CD4-positive, alpha-beta T cell (primary cell): ENCODE results near the gene RTKN2. TPM values are rescaled to one million over a fixed set of nuclear protein-coding genes. Genes with fewer than 3 reads are reported as not detected.

Source experiments
- ATAC-seq: fragments of 200-7000 bp; cut with Tn5 transposase; one replicate; pipeline ENCODE4 v1.10.0; 2022; ENCODE audit warnings: mild to moderate bottlenecking; ENCODE audit not compliant: poor library complexity
- CTCF ChIA-PET: fragments of 350-600 bp; sonication (Branson Sonifier 250); formaldehyde crosslinking; loops from one replicate; lab custom pipeline; 2021; ENCODE audit warnings: antibody characterized with exemption, inconsistent platforms; lab: Charles Lee
- POLR2A ChIA-PET: fragments of 350-600 bp; sonication (Branson Sonifier 250); formaldehyde crosslinking; loops from one replicate; lab custom pipeline; 2021; ENCODE audit warnings: antibody characterized with exemption, inconsistent platforms; lab: Charles Lee
- DNase-seq, 14 experiments: peaks; one replicate each; pipeline ENCODE4 v3.0.0-alpha.2; 2013 to 2020; ENCODE audit warnings: mixed read lengths in 2 of 14
- H3K27ac ChIP-seq, 2 donors: one replicate each; pipeline versions ENCODE4 v1.5.1 to v1.7.0; 2013; ENCODE audit warnings: low read length in 2 of 2, low read depth in 1 of 2, mild to moderate bottlenecking in 1 of 2
- H3K27me3 ChIP-seq, 2 experiments: 1 replicate in 1 of 2; 2 replicates in 1 of 2; pipeline versions ENCODE4 v1.6.1 to v1.7.0; 2013; ENCODE audit warnings: low read length in 2 of 2, control low read depth in 1 of 2, mild to moderate bottlenecking in 1 of 2, moderate library complexity in 1 of 2; ENCODE audit not compliant: insufficient read depth in 2 of 2, control insufficient read depth in 1 of 2
- H3K36me3 ChIP-seq: one replicate; pipeline ENCODE4 v1.6.1; 2013; ENCODE audit warnings: low read length, control low read depth; ENCODE audit not compliant: insufficient read depth
- H3K4me1 ChIP-seq: one replicate; pipeline ENCODE4 v1.6.1; 2013; ENCODE audit warnings: low read length, control low read depth; ENCODE audit not compliant: insufficient read depth
- H3K4me3 ChIP-seq: one replicate; pipeline ENCODE4 v1.5.1; 2013; ENCODE audit warnings: mild to moderate bottlenecking, low read length, moderate library complexity
- H3K9me3 ChIP-seq, 2 experiments: 1 replicate in 1 of 2; 2 replicates in 1 of 2; pipeline versions ENCODE4 v1.6.1 to v1.7.0; 2013; ENCODE audit warnings: low read length in 2 of 2, mild to moderate bottlenecking in 2 of 2, control low read depth in 1 of 2, moderate library complexity in 1 of 2; ENCODE audit not compliant: control insufficient read depth in 1 of 2, insufficient read depth in 1 of 2
- H3K27ac Mint-ChIP-seq: one replicate; pipeline ENCODE4 v1.8.0; 2020; ENCODE audit warnings: mixed read lengths
- H3K27me3 Mint-ChIP-seq: one replicate; pipeline ENCODE4 v1.8.0; 2021; ENCODE audit warnings: mixed read lengths
- H3K36me3 Mint-ChIP-seq: one replicate; pipeline ENCODE4 v1.8.0; 2021; ENCODE audit warnings: low read depth, mixed read lengths
- H3K4me1 Mint-ChIP-seq: one replicate; pipeline ENCODE4 v1.8.0; 2021; ENCODE audit warnings: low read depth, mixed read lengths
- H3K4me3 Mint-ChIP-seq: one replicate; pipeline ENCODE4 v1.8.0; 2020; ENCODE audit warnings: mild to moderate bottlenecking, mixed read lengths
- H3K9me3 Mint-ChIP-seq: one replicate; pipeline ENCODE4 v1.8.0; 2020; ENCODE audit warnings: mixed read lengths
- intact Hi-C, 2 experiments: fragments of 100-400 bp; cut with DNase I in 1 of 2; cut with micrococcal nuclease in 1 of 2; formaldehyde crosslinking; loops; one replicate each; pipeline versions ENCODE4 v1.15.1 to v1.9.0; 2023 to 2025; cut with DNase I, micrococcal nuclease
- total RNA-seq, 174 experiments: library from RNA in 2 of 174; stranded (reverse) in 2 of 174; gene quantifications; one replicate each; pipeline ENCODE4 v1.2.3 and lab custom pipeline; 2021 to 2026
- TF ChIP-seq, protein P1 (sequence below): fragments of 200-600 bp; IDR thresholded peaks from one replicate; pipeline ENCODE4 v1.8.0; 2022; ENCODE audit warnings: antibody characterized with exemption, mild to moderate bottlenecking

Gene RTKN2
- total RNA-seq, 2 experiments from 2014 or later: 3.7 to 3.9 TPM

DNA sequence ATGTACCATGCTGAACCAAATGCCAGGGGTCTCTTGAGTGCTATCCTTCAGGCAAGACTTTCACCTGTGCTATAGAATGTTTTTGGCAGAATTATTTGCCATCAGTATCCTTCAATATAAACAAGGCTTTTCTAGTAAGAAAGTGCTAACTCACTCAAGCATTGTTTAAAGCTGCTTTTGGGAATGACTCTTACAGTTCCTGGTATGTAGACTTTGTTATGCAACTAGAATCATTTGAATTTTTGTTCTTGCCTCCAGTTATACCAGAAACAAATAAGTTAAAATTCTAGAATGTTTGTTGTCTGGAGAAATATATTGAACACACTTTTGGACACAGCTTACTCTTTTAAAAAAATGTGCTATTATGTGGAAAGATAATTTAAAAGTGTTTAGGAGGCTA lies 39.5 kb upstream of the RTKN2 start:
- no peak overlapping the region for H3K4me3 ChIP-seq
- no peaks in the 10 kb centered on the region for H3K27me3 ChIP-seq
- no peak for ATAC-seq
- H3K27ac Mint-ChIP-seq: no peak overlapping the region
- no peaks in the 10 kb centered on the region for H3K36me3 Mint-ChIP-seq
- CTCF ChIA-PET: no interaction called here
- POLR2A ChIA-PET: no interaction called here
- intact Hi-C loops: loop anchor here in 1 of 2 experiments (5.0 kb wide), 1 partner anchor 41 kb away; the partner anchor contains the start of gene RTKN2
- H3K27me3 Mint-ChIP-seq: peaks cover 4% of the 10 kb centered on the region
- TF ChIP-seq, protein P1, sequence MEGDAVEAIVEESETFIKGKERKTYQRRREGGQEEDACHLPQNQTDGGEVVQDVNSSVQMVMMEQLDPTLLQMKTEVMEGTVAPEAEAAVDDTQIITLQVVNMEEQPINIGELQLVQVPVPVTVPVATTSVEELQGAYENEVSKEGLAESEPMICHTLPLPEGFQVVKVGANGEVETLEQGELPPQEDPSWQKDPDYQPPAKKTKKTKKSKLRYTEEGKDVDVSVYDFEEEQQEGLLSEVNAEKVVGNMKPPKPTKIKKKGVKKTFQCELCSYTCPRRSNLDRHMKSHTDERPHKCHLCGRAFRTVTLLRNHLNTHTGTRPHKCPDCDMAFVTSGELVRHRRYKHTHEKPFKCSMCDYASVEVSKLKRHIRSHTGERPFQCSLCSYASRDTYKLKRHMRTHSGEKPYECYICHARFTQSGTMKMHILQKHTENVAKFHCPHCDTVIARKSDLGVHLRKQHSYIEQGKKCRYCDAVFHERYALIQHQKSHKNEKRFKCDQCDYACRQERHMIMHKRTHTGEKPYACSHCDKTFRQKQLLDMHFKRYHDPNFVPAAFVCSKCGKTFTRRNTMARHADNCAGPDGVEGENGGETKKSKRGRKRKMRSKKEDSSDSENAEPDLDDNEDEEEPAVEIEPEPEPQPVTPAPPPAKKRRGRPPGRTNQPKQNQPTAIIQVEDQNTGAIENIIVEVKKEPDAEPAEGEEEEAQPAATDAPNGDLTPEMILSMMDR: no peak
- DNase-seq: no peak
- H3K9me3 Mint-ChIP-seq: no peaks in the 10 kb centered on the region
- H3K36me3 ChIP-seq: no peaks in the 10 kb centered on the region
- H3K4me3 Mint-ChIP-seq: no peak overlapping the region
- peaks cover 11% of the 10 kb centered on the region for H3K4me1 ChIP-seq
- H3K9me3 ChIP-seq: no peaks in the 10 kb centered on the region
- peaks cover 36% of the 10 kb centered on the region for H3K4me1 Mint-ChIP-seq
- no peak overlapping the region for H3K27ac ChIP-seq

DNA sequence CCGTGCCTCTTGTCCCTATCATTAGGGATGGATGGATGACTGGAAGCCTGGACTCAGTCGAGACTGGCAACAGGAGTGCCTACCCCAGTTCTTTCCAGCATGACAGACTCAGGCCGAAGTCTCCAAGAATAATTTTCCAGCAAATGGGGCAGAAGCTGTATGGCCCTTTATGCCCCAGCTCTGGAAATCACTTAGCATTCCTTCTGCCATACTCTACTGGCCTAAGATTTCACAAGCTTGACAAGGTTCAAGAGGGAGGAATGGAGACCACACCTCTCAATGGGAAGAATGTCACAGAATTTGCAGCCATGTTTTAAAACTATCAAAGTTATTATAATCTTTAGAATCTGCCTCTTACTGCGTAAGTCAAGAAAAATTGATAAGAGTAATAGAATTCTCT lies 39.0 kb upstream of the RTKN2 start:
- Histone ChIP-seq H3K27ac (no peak overlapping the region), H3K36me3 (no peaks in the 10 kb centered on the region), H3K4me3 (no peak overlapping the region), H3K27me3 (no peaks in the 10 kb centered on the region), H3K9me3 (no peaks in the 10 kb centered on the region), H3K4me1 (peaks cover 15% of the 10 kb centered on the region)
- ChIA-PET CTCF (no interaction called here), POLR2A (no interaction called here)
- H3K4me1 Mint-ChIP-seq: peaks cover 41% of the 10 kb centered on the region
- peaks cover 4% of the 10 kb centered on the region for H3K27me3 Mint-ChIP-seq
- TF ChIP-seq, protein P1: no peak
- no peaks in the 10 kb centered on the region for H3K9me3 Mint-ChIP-seq
- no peak overlapping the region for H3K27ac Mint-ChIP-seq
- DNase-seq (no peak), ATAC-seq (no peak)
- H3K36me3 Mint-ChIP-seq: no peaks in the 10 kb centered on the region
- intact Hi-C loops: loop anchor here in 1 of 2 experiments (5.0 kb wide), 1 partner anchor 40 kb away; the partner anchor contains the start of gene RTKN2
- H3K4me3 Mint-ChIP-seq: no peak overlapping the region

DNA sequence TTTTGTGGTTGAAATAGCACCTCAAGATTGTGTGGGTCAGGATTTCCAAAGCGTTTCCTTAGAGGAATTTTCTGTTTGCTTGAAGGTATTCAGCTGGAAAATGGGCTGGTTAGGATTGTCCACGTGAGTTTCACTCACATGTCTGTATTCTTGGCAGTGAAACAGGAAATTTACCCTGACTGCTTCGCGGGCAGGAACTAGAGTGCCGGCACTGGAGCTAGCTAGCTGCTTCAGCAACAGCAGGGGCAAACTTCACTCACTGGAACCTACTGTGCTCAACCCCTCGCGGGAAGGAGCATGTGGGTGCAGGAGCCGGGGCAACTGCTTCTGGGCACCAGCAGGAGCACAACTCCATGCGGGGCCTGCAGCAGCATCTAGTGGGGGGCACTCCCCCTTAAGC lies 38.0 kb upstream of the RTKN2 start:
- no peaks in the 10 kb centered on the region for H3K27me3 ChIP-seq
- H3K36me3 ChIP-seq: no peaks in the 10 kb centered on the region
- POLR2A ChIA-PET: interaction anchor here (0.5 to 1.1 kb wide), 3 partner anchors 41 to 962 kb away, joined by 3 to 4 read pairs (median 3); no protein-coding TSS in a partner anchor
- H3K4me3 ChIP-seq: no peak overlapping the region
- Mint-ChIP-seq H3K36me3 (no peaks in the 10 kb centered on the region), H3K9me3 (no peaks in the 10 kb centered on the region), H3K27ac (peak overlapping the region; percentile 11), H3K4me3 (peak overlapping the region; percentile 27), H3K4me1 (peaks cover 46% of the 10 kb centered on the region), H3K27me3 (no peaks in the 10 kb centered on the region)
- peaks cover 0 to 1% of the 10 kb centered on the region in 2 experiments for H3K9me3 ChIP-seq
- TF ChIP-seq, protein P1: no peak
- intact Hi-C loops: loop anchor here in 1 of 2 experiments (5.0 kb wide), 1 partner anchor 39 kb away; the partner anchor contains the start of gene RTKN2
- CTCF ChIA-PET: no interaction called here
- H3K4me1 ChIP-seq: peaks cover 15% of the 10 kb centered on the region
- H3K27ac ChIP-seq: no peak overlapping the region
- DNase-seq (peak in 12 of 14 experiments; percentile 3 to 38 (median 9)), ATAC-seq (peak; percentile 51)
